Hematopoietic multipotent progenitor cell treated with erythropoietin and hydrocortisone succinate and interleukin-3 and kit ligand, for 8 days (in vitro differentiated cells): ENCODE measurements around the gene RPS3.
"Not testable (repeated sequence)": the region's sequence is repeated elsewhere in the genome, so short reads cannot be mapped to it uniquely, and the experiment has no call there.

ENCODE experiments used
- DNase-seq: peaks from one replicate; pipeline ENCODE4 v3.0.0-alpha.2; 2015

The RPS3 gene

GRCh38 chr11:75380716-75381420, 18.4 kb upstream of the RPS3 start:
- peak; percentile 56 for DNase-seq

DNA sequence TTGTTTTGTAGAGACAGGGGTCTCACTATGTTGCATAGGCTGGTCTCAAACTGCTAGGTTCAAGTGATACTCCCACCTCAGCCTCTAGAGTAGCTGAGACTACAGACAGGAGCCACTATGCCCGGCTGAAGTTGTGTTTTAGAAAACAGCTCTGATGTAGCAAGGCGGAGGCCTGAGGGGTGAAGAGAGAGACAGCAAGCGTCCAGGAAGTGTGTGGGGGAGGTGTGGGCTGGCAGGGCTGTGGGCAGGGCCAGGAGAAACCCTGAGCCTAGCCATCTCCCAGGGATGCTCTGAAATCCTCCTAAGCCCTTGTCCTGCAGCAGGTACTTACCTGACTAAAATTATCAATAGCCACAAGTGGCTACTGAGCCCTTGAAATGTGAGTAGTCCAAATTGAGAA, 16.1 kb upstream of the RPS3 start:
- DNase-seq = peak; percentile 43

DNA sequence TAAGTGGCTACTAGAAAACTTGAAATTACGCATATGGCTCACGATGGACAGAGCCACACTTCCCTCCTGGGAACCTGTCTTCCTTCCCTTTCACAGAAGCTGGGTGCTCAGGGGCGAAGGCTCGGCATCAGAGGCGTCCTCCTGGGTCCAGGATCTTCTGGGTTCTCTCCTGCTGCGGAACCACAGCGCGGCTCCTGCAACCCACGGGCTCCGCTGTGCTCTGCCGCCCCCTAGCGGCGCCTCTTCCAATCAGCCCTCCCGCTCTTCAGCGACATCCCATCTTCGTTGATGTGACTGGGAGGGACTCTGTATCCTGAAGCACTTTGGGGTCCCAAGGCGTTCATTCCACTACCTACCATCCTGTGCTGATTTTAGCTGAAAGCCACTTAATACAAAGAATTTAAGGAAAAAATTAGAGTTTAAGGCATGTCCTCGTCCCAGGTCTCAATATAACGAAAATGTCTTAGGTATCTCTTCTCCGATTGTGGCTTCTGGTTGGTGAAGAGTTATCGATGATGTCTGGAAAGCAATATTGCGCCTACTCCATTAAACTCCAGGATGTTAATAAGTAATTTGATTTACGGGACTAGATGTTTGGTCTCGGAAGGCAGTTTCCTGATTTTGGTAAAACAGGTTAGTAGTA, 14.8 kb upstream of the RPS3 start:
- peak; percentile 77 for DNase-seq

DNA sequence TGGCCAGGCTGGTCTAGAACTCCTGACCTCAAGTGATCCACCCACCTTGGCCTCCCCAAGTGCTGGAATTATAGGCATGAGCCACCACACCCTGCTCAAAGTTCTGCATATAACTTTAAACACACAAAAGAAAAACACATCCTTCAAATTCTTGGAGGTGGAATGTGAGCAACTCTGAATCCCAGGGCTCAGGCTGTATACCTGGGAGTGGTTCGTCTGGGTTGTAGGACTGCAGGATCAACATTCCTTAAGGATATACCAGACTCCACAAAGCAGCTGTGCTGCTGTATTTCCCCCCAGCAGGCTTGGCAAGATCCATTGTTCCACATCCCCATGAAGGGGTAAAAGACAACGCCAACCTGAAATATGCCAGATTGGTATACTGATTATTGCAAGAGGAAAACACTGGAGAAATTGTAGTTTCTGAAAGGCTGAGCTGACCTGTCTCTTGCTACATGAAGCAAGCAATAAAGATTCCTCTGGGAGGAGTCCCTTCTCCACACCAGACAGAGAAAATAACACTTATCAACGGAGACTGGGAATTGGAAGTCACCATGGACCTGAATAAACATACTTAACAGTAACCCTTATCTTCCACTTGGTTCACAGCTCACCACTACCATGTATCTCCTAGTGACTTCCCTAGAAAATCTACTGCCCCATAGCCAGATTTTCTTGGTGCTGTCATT, 12.2 kb upstream of the RPS3 start:
- no peak for DNase-seq

DNA sequence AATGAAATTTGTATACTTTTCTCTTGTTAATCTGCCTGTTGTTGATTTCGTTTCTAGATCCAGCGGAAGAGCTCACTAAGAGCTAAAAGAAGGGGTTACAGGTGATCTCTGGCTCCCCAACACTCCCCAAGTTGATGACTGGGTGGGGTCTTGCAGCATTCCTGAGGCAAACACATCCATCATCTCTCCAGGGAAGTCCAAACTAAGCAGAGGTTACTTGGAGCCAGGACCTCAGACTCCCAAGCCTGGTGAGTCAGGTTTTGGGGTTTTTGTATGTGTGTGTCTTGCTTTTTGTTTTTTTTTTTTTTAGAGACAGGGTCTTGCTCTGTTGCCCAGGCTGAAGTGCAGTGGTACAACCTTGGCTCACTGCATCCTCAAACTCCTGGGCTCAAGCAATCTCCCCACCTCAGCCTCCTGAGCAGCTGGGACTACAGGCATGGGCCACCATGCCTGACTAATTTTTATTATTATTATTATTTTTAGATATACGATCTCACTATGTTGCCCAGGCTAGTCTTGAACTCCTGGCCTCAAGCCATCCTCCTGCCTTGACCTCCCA, 11.5 kb upstream of the RPS3 start:
- DNase-seq = no peak

GRCh38 chr11:75388386-75389275, 10.7 kb upstream of the RPS3 start:
- peak; percentile 93 for DNase-seq

DNA sequence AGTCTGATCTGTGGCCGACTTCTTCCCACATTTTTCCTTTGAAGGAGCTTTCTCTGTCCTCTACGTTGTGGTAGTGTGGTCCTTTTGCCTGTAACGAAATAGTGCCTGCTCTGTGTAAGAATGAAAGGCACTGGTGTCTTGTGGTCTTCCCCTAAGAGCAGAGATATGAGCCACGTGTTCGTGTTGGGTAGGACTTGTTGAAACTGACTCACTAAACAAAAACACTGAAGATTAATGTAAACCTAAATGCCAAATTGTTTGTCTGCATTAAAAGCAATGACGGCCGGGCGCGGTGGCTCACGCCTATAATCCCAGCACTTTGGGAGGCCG, 10.1 kb upstream of the RPS3 start:
- DNase-seq = no peak

DNA sequence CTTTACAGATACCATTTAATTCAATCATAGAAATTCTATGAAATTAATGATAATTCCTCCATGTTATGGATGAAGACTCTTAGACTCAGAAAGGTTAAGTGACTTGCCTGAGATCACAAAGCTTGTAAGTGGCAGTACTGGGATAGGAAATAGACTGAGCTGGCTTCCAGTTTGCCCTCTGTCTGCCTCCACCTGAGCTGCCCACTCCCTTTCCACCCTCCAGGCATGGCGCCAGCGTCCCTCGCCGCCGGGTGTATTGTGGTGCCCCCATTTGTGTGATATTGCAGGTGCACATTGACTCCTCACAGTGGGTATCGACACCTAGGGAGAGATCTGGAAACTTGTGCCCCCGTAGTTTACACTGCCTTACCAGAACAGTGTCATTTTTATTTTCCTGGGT, 9.4 kb upstream of the RPS3 start:
- DNase-seq = no peak

DNA sequence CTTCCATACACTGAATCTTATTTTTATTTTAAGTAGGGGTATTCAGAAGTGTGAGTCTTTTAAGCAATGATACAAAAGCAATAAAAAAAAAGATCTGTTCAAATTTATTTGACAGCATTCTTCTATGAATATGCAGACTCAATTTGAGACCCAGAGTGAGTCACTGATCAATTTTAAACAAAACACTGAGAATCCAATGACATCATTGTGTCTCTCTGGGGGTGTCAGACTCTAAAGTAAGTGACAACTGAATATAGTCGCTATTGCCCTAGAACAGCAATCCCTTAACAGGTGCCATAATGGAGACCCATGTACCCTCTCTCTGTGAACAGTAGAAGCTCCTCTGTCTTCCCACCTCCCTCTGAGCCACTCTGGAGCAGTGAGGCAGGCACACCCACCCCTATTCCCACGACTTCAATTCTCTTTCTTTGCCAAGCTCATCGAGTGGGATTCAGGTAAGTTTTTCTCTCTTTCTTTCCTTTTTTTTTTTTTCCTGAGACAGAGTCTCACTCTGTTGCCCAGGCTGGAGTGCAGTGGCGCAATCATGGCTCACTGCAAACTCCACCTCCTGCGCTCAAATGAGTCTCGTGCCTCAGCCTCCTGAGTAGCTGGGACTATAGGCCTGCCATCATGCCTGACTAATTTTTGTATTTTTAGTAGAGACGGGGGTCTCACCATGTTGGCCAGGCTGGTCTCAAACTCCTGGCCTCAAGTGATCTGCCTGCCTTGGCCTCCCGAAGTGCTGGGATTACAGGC, 5.1 kb upstream of the RPS3 start:
- no peak for DNase-seq

DNA sequence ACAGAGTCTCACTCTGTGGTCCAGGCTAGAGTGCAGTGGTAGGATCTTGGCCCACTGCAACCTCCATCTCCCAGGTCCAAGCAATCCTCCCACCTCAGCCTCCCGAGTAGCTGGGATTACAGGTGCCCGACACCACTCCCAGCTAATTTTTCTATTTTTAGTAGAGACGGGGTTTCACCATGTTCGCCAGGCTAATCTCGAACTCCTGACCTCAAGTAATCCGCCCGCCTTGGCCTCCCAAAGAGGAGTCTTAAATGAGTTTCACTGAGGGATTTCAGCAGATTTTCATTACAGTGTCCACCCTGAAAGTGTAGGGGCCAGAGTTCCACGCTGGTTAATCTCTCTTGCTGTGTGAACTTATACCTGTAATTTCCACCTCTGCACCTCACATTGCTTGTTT, 412 bp upstream of the RPS3 start:
- DNase-seq = no peak

DNA sequence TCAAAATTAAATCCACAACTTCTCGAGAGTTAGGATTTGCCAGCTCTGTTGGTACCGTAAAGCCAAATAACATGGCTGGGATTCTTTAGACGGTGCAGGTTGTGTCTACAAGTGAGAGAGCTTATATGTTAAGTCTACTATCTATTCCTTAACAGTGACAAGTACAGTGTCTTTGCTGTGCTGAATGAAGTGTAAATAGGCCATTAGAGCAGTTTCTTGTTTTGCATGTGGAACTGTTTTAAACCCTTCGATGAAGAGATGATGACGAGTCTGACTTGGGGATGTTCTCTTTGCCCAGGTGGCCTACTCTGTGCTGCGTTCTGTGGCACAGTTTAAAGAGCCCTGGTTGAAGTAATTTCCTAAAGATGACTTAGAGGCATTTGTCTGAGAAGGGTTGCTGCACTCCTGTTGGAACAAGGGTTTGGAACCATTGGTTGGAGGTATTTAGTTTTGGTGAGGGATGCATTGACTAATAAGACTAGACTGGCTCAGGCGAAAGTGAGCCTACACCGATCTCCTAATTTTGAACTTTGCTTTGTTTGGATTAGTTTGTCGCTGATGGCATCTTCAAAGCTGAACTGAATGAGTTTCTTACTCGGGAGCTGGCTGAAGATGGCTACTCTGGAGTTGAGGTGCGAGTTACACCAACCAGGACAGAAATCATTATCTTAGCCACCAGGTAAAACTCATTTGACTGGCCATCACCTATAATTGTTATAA, 988 bp downstream of the RPS3 start:
- peak; percentile 52 for DNase-seq

- peak; percentile 23 for DNase-seq
Observed at GRCh38 chr11:75402002-75402773, 2.9 kb downstream of the RPS3 start.

- DNase-seq = no peak
Observed at GRCh38 chr11:75403037-75403436, 3.7 kb downstream of the RPS3 start.

- DNase-seq = peak; percentile 15
Observed at GRCh38 chr11:75403983-75404658, 4.8 kb downstream of the RPS3 start.

DNA sequence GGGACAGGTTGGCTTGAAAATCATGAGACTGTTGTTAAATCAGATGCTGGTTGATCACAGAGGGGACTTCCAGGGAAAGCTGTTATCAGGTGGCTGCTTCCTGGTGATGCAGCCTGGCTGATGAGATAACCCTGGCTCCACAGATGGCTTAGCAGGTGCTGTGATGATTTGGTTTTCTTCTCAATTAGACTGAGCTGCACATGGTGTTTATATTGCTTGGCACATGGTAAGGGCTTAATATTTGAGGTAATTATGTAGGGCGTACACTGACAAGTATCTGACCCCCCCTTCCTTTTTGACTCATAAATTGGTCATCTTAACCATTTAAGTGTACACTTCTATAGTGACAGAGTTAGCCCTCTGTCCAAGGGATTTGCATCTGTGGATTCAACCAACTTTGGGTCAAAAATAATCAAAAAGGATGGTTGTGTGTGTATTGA, 7.0 kb downstream of the RPS3 start:
- peak; percentile 90 for DNase-seq

DNA sequence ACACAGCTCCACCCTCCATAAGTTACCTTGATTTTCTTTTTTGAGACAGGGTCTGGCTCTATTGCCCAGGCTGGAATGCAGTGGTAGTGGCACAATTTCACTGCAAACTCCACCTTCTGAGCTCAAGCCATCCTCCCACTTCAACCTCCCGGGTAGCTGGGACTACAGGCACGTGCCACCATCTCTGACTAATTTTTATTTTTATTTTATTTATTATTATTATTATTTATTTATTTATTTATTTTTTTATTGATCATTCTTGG, 9.6 kb downstream of the RPS3 start:
- peak; percentile 2 for DNase-seq

DNA sequence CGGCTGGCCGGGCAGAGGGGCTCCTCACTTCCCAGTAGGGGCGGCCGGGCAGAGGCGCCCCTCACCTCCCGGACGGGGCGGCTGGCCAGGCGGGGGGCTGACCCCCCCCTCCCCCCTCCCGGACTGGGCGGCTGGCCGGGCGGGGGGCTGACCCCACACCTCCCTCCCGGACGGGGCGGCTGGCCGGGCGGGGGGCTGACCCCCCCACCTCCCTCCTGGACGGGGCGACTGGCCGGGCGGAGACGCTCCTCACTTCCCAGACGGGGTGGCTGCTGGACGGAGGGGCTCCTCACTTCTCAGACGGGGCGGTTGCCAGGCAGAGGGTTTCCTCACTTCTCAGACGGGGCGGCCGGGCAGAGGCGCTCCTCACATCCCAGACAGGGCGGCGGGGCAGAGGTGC, 10.7 kb downstream of the RPS3 start:
- not testable (repeated sequence) for DNase-seq

DNA sequence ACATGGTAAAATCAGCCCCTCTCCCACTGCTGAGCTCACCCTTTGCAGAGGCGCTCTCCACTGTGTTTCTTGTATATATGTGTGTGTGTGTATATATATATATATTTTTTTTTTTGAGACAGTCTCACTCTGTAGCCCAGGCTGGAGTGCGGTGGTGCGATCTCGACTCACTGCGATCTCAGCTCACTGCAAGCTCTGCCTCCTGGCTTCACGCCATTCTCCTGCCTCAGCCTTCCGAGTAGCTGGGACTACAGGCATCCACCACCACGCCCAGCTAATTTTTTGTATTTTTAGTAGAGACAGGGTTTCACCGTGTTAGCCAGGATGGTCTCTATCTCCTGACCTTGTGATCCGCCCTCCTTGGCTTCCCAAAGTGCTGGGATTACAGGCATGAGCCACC, 13.8 kb downstream of the RPS3 start:
- DNase-seq = not testable (repeated sequence)

DNA sequence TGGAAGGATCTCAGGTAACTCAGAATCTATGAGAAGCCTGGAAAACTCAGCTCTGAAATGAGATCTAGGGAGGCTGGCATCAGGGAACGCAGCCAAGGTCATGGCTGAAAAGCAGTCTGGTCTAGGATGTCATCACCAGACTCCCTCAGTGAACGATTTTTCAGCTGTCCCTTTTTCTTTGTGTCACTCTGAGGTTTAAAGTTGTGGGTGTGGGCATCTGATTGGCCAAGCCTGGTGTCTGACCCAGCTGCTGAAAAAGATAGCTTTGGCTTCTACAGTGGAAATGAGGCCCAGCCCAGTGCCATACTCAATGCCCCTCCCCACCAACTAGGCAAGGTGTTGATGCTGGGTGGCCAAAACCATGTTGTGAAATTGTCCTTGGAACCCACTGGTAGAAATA, 14.5 kb downstream of the RPS3 start:
- peak; percentile 83 for DNase-seq
